ENCODE data around the gene TMOD4.

- no peak for TF ChIP-seq CTCF (conservative IDR thresholded peaks at IDR 0.05; ENCODE audit: low read length)
- TF ChIP-seq EZH2phosphoT487 (IDR thresholded peaks at IDR 0.05; ENCODE audit: borderline replicate concordance, low read depth, low read length), result no peak
Observed at GRCh38 chr1:151211972-151212705, 36.4 kb upstream of the TMOD4 start.

Data from OCI-LY7 (cell line).